GM12878 (cell line): ENCODE results near the gene DNA2. TPM values are rescaled to one million over a fixed set of nuclear protein-coding genes. Genes with fewer than 3 reads are reported as not detected.

Experiments used
- ATAC-seq: fragments of 200-7000 bp; cut with Tn5 transposase; 3 replicates; pipeline ENCODE4 v1.9.1; 2020; ENCODE audit warnings: mild to moderate bottlenecking, moderate library complexity
- BruUV-seq: library from RNA; stranded (reverse); fragments of 400-500 nt; replicated peaks from 2 replicates; lab custom pipeline; 2021; lab: Mats Ljungman, UMichigan
- CTCF ChIA-PET: fragments of 300-600 bp; sonication (Branson Sonifier 250); formaldehyde crosslinking; extraction: SDS; loops from one replicate; lab custom pipeline; 2021; ENCODE audit warnings: inconsistent platforms; lab: Yijun Ruan, JAX
- POLR2A ChIA-PET: fragments of 350-600 bp; formaldehyde crosslinking; extraction: SDS; loops from one replicate; lab custom pipeline; 2021; ENCODE audit warnings: inconsistent platforms; lab: Charles Lee
- RAD21 ChIA-PET: fragments of 300-600 bp; sonication (Branson Sonifier 250); formaldehyde crosslinking; loops from one replicate; lab custom pipeline; 2023; ENCODE audit warnings: antibody characterized with exemption; ENCODE audit not compliant: unreplicated experiment; lab: Charles Lee
- SMC1A ChIA-PET: fragments of 300-600 bp; sonication (Branson Sonifier 250); formaldehyde crosslinking; loops from one replicate; lab custom pipeline; 2023; ENCODE audit not compliant: unreplicated experiment, uncharacterized antibody; lab: Charles Lee
- DNase-seq: peaks from one replicate; pipeline ENCODE4 v3.0.0-alpha.2; 2011; ENCODE audit warnings: low read depth, low spot score
- FAIRE-seq: peaks from 3 replicates; lab custom pipeline; 2011; peaks lifted over from hg19 to GRCh38; lab: Jason Lieb, UNC
- H2AFZ ChIP-seq: 2 replicates; pipeline ENCODE4 v1.6.0; 2011; ENCODE audit warnings: low read depth, low read length, control low read depth; ENCODE audit not compliant: control insufficient read depth
- H3K27ac ChIP-seq: 2 replicates; pipeline ENCODE4 v1.5.1; 2011; ENCODE audit warnings: control low read depth; ENCODE audit not compliant: control insufficient read depth, insufficient read depth
- H3K27me3 ChIP-seq, 2 experiments: replicated peaks in 1 of 2; 2 replicates each; pipeline versions ENCODE4 v1.6.0 to v1.6.1; 2011; ENCODE audit warnings: low read length in 1 of 2; ENCODE audit not compliant: control insufficient read depth in 2 of 2, insufficient read depth in 2 of 2
- H3K36me3 ChIP-seq, 2 experiments: 2 replicates each; pipeline ENCODE4 v1.5.1; 2011; ENCODE audit warnings: low read length in 1 of 2; ENCODE audit not compliant: control insufficient read depth in 2 of 2, insufficient read depth in 2 of 2
- H3K4me1 ChIP-seq: 2 replicates; pipeline ENCODE4 v1.6.1; 2011; ENCODE audit warnings: mild to moderate bottlenecking, low read length, moderate library complexity, mixed read lengths; ENCODE audit not compliant: control insufficient read depth, insufficient read depth
- H3K4me2 ChIP-seq: 2 replicates; pipeline ENCODE4 v1.6.0; 2011; ENCODE audit warnings: control low read depth; ENCODE audit not compliant: control insufficient read depth, insufficient read depth
- H3K4me3 ChIP-seq: fragments of 200-600 bp; sonication (generic); 2 replicates; pipeline ENCODE4 v1.5.1; 2016
- H3K79me2 ChIP-seq: 2 replicates; pipeline ENCODE4 v1.6.0; 2011; ENCODE audit warnings: low read length; ENCODE audit not compliant: control insufficient read depth, insufficient read depth
- H3K9ac ChIP-seq: 2 replicates; pipeline ENCODE4 v1.8.0; 2011; ENCODE audit warnings: low read length, control low read depth, mixed read lengths; ENCODE audit not compliant: control insufficient read depth, insufficient read depth
- H3K9me3 ChIP-seq: replicated peaks from 3 replicates; pipeline ENCODE4 v1.5.1; 2011; ENCODE audit warnings: mild to moderate bottlenecking, low read length; ENCODE audit not compliant: control insufficient read depth, insufficient read depth
- H4K20me1 ChIP-seq: 2 replicates; pipeline ENCODE4 v1.6.0; 2011; ENCODE audit not compliant: control insufficient read depth, insufficient read depth
- CHD4 ChIP-seq: fragments of 200-600 bp; sonication (generic); IDR thresholded peaks from 2 replicates; pipeline ENCODE4 v1.6.1; 2016; ENCODE audit warnings: mild to moderate bottlenecking
- JUND ChIP-seq: IDR thresholded peaks from 2 replicates; pipeline ENCODE4 v1.6.1; 2012; ENCODE audit warnings: low read depth, mild to moderate bottlenecking, low read length, improper control_type of control experiment, moderate library complexity
- KDM1A ChIP-seq: fragments of 200-600 bp; sonication (generic); IDR thresholded peaks from 2 replicates; pipeline ENCODE4 v1.6.1; 2016; ENCODE audit warnings: borderline replicate concordance
- PAX8 ChIP-seq: fragments of 450-650 bp; IDR thresholded peaks from 2 replicates; pipeline ENCODE4 v1.6.1; 2017; ENCODE audit warnings: mild to moderate bottlenecking, moderate library complexity
- RBBP5 ChIP-seq: fragments of 200-600 bp; sonication (generic); conservative IDR thresholded peaks from 2 replicates; pipeline ENCODE4 v1.6.1; 2016
- RUNX3 ChIP-seq: IDR thresholded peaks from 2 replicates; pipeline ENCODE4 v1.6.1; 2012; ENCODE audit warnings: low read length, inconsistent platforms
- YY1 ChIP-seq: IDR thresholded peaks from 2 replicates; pipeline ENCODE4 v1.6.1; 2011; ENCODE audit warnings: low read depth, mild to moderate bottlenecking, low read length
- ZSCAN29 ChIP-seq: fragments of 450-650 bp; IDR thresholded peaks from 2 replicates; pipeline ENCODE4 v1.6.1; 2017; ENCODE audit warnings: mild to moderate bottlenecking, moderate library complexity
- WGBS: methylation state at CpG from one replicate; pipeline ENCODE4 v1.1.6; 2016; ENCODE audit warnings: low lambda C conversion rate; ENCODE audit not compliant: insufficient replicate concordance, insufficient coverage; ENCODE audit errors: missing lambda C conversion rate; 5-methylcytosine and 5-hydroxymethylcytosine counted together
- in situ Hi-C: fragments of 300-500 bp; cut with MboI; formaldehyde crosslinking; loops from 9 replicates; pipeline ENCODE4 v1.14.3; 2018; ENCODE audit warnings: mixed read lengths
- intact Hi-C: fragments of 100-400 bp; cut with micrococcal nuclease; formaldehyde crosslinking; loops from one replicate; pipeline ENCODE4 v1.14.2; 2022; ENCODE audit not compliant: unreplicated experiment
- polyA plus RNA-seq, 11 experiments: library from polyadenylated mRNA; depleted of rRNA in 4 of 11; unstranded in 6 of 11; stranded (reverse) in 5 of 11; fragments of >200 nt; fragmentation: Nextera tagmentation in 4 of 11; fragmentation: Illumina TruSeq in 1 of 11; extraction: Ambion mirVana in 4 of 11; extraction: Trizol in 1 of 11; gene quantifications; 1 replicate in 1 of 11; 2 replicates in 10 of 11; pipeline versions ENCODE4 v1.2.1 to v1.2.3, GENCODE V29; 2011 to 2016; ENCODE audit warnings: inconsistent platforms in 2 of 11, missing spikeins in 2 of 11, low read depth in 1 of 11
- total RNA-seq, 4 experiments: library from RNA; depleted of rRNA in 3 of 4; stranded (reverse); fragments of >200 nt in 3 of 4; fragmentation: Illumina TruSeq in 1 of 4; extraction: Trizol in 1 of 4; gene quantifications; 2 replicates each; pipeline versions ENCODE4 v1.2.1 to v1.2.3, GENCODE V29; 2013 to 2021
- TF ChIP-seq, protein P1 (sequence below): IDR thresholded peaks from 2 replicates; pipeline ENCODE4 v1.6.1; 2011; ENCODE audit warnings: borderline replicate concordance, low read depth, mild to moderate bottlenecking, moderate library complexity, low read length; ENCODE audit not compliant: insufficient read depth, poor library complexity, severe bottlenecking
- TF ChIP-seq, protein P2 (sequence below): fragments of 450-650 bp; IDR thresholded peaks from 2 replicates; pipeline ENCODE4 v1.6.1; 2017; ENCODE audit warnings: antibody characterized with exemption, mild to moderate bottlenecking, moderate library complexity
- TF ChIP-seq, protein P3 (sequence below): IDR thresholded peaks from 2 replicates; pipeline ENCODE4 v1.6.1; 2012; ENCODE audit warnings: mild to moderate bottlenecking, low read depth, low read length
- TF ChIP-seq, protein P4 (sequence below), 3 experiments: IDR thresholded peaks in 2 of 3; conservative IDR thresholded peaks in 1 of 3; 2 replicates each; pipeline ENCODE4 v1.5.1; 2011; ENCODE audit warnings: low read depth in 3 of 3, low read length in 3 of 3, mild to moderate bottlenecking in 3 of 3, control low read depth in 2 of 3, moderate library complexity in 2 of 3, inconsistent platforms in 1 of 3, mixed read lengths in 1 of 3; ENCODE audit not compliant: control insufficient read depth in 2 of 3, insufficient read depth in 1 of 3; ENCODE audit errors: extremely low read depth in 1 of 3

The DNA2 gene
- total and polyA plus RNA-seq, 10 of the 15 experiments (the other 5 are each of a cell fraction or from before 2014, with no cell fraction given), result 17.7 to 41.8 (median 28.4) TPM

DNA sequence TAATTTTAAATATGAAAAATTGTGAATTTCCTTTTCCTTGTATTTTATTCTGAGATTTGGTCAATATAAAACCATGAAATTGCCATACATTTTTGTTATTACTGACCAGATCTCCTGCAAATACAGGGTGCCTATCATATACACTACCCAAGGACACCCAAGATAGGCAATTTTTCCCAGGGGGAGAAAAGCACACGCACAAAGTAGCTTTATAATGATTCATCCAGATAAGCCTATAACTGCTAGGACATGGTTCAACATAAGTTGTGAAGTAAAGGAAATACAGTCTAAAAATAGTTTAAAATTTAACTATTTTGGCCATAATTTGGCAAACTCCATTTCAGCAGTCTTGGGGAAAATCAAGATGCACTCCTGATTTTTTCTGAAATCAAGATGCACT lies 69.5 kb downstream of the DNA2 start:
- intact Hi-C loops, result no loop called here
- Histone ChIP-seq H3K9me3 (no peaks in the 10 kb centered on the region), H4K20me1 (no peaks in the 10 kb centered on the region), H3K36me3 (0 out of 4 replicates have a peak, but pooled peaks cover 0 to 2% of the 10 kb centered on the region in 2 experiments), H3K79me2 (peaks cover 29% of the 10 kb centered on the region), H3K27me3 (no peaks in the 10 kb centered on the region), H3K4me3 (no peak overlapping the region), H3K4me1 (no peaks in the 10 kb centered on the region), H2AFZ (no peak overlapping the region), H3K9ac (no peak overlapping the region), H3K4me2 (no peak overlapping the region), H3K27ac (no peak overlapping the region)
- SMC1A ChIA-PET, result interaction anchor here (0.6 to 1.6 kb wide), 3 partner anchors 9 to 334 kb away, joined by 3 to 5 read pairs (median 4); no protein-coding TSS in a partner anchor
- RAD21 ChIA-PET, result no interaction called here
- POLR2A ChIA-PET, result interaction anchor here (0.9 to 1.0 kb wide), 2 partner anchors 69 to 293 kb away, joined by 3 read pairs; no protein-coding TSS in a partner anchor
- in situ Hi-C loops, result no loop called here
- 100% methylated on average over 1 of the region's 1 CpG for WGBS
- no peak for DNase-seq
- TF ChIP-seq RUNX3, result no peak
- TF ChIP-seq PAX8, result no peak
- TF ChIP-seq KDM1A, result no peak
- TF ChIP-seq, protein P1, sequence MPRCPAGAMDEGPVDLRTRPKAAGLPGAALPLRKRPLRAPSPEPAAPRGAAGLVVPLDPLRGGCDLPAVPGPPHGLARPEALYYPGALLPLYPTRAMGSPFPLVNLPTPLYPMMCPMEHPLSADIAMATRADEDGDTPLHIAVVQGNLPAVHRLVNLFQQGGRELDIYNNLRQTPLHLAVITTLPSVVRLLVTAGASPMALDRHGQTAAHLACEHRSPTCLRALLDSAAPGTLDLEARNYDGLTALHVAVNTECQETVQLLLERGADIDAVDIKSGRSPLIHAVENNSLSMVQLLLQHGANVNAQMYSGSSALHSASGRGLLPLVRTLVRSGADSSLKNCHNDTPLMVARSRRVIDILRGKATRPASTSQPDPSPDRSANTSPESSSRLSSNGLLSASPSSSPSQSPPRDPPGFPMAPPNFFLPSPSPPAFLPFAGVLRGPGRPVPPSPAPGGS, result no peak
- TF ChIP-seq, protein P2, sequence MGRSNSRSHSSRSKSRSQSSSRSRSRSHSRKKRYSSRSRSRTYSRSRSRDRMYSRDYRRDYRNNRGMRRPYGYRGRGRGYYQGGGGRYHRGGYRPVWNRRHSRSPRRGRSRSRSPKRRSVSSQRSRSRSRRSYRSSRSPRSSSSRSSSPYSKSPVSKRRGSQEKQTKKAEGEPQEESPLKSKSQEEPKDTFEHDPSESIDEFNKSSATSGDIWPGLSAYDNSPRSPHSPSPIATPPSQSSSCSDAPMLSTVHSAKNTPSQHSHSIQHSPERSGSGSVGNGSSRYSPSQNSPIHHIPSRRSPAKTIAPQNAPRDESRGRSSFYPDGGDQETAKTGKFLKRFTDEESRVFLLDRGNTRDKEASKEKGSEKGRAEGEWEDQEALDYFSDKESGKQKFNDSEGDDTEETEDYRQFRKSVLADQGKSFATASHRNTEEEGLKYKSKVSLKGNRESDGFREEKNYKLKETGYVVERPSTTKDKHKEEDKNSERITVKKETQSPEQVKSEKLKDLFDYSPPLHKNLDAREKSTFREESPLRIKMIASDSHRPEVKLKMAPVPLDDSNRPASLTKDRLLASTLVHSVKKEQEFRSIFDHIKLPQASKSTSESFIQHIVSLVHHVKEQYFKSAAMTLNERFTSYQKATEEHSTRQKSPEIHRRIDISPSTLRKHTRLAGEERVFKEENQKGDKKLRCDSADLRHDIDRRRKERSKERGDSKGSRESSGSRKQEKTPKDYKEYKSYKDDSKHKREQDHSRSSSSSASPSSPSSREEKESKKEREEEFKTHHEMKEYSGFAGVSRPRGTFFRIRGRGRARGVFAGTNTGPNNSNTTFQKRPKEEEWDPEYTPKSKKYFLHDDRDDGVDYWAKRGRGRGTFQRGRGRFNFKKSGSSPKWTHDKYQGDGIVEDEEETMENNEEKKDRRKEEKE, result no peak
- TF ChIP-seq JUND, result no peak
- TF ChIP-seq ZSCAN29, result no peak
- TF ChIP-seq CHD4, result no peak
- TF ChIP-seq, protein P3, sequence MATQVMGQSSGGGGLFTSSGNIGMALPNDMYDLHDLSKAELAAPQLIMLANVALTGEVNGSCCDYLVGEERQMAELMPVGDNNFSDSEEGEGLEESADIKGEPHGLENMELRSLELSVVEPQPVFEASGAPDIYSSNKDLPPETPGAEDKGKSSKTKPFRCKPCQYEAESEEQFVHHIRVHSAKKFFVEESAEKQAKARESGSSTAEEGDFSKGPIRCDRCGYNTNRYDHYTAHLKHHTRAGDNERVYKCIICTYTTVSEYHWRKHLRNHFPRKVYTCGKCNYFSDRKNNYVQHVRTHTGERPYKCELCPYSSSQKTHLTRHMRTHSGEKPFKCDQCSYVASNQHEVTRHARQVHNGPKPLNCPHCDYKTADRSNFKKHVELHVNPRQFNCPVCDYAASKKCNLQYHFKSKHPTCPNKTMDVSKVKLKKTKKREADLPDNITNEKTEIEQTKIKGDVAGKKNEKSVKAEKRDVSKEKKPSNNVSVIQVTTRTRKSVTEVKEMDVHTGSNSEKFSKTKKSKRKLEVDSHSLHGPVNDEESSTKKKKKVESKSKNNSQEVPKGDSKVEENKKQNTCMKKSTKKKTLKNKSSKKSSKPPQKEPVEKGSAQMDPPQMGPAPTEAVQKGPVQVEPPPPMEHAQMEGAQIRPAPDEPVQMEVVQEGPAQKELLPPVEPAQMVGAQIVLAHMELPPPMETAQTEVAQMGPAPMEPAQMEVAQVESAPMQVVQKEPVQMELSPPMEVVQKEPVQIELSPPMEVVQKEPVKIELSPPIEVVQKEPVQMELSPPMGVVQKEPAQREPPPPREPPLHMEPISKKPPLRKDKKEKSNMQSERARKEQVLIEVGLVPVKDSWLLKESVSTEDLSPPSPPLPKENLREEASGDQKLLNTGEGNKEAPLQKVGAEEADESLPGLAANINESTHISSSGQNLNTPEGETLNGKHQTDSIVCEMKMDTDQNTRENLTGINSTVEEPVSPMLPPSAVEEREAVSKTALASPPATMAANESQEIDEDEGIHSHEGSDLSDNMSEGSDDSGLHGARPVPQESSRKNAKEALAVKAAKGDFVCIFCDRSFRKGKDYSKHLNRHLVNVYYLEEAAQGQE, result no peak
- no peak for TF ChIP-seq RBBP5
- TF ChIP-seq YY1, result no peak
- TF ChIP-seq, protein P4, sequence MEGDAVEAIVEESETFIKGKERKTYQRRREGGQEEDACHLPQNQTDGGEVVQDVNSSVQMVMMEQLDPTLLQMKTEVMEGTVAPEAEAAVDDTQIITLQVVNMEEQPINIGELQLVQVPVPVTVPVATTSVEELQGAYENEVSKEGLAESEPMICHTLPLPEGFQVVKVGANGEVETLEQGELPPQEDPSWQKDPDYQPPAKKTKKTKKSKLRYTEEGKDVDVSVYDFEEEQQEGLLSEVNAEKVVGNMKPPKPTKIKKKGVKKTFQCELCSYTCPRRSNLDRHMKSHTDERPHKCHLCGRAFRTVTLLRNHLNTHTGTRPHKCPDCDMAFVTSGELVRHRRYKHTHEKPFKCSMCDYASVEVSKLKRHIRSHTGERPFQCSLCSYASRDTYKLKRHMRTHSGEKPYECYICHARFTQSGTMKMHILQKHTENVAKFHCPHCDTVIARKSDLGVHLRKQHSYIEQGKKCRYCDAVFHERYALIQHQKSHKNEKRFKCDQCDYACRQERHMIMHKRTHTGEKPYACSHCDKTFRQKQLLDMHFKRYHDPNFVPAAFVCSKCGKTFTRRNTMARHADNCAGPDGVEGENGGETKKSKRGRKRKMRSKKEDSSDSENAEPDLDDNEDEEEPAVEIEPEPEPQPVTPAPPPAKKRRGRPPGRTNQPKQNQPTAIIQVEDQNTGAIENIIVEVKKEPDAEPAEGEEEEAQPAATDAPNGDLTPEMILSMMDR (IDR thresholded peaks at IDR 0.05 in 2 of 3, conservative IDR thresholded peaks at IDR 0.05 in 1 of 3; ENCODE audit: control insufficient read depth in 2 of 3, extremely low read depth in 1 of 3, insufficient read depth in 1 of 3, low read depth in 3 of 3, low read length in 3 of 3), result no peak
- BruUV-seq, result no TSS peak
- FAIRE-seq, result no peak
- no peak for ATAC-seq
- CTCF ChIA-PET, result no interaction called here
